CD4-positive, alpha-beta memory T cell (primary cell): ENCODE measurements around the gene NANOS1. TPM values are rescaled to one million over a fixed set of nuclear protein-coding genes. Genes with fewer than 3 reads are reported as not detected.
"Not testable (repeated sequence)": the region's sequence is repeated elsewhere in the genome, so short reads cannot be mapped to it uniquely, and the experiment has no call there.

Source experiments
- CTCF ChIA-PET: fragments of 350-600 bp; sonication (Branson Sonifier 250); formaldehyde crosslinking; loops from one replicate; lab custom pipeline; 2021; ENCODE audit warnings: inconsistent platforms; ENCODE audit not compliant: partially characterized antibody; lab: Charles Lee
- POLR2A ChIA-PET: fragments of 350-600 bp; sonication (Branson Sonifier 250); formaldehyde crosslinking; loops from one replicate; lab custom pipeline; 2021; ENCODE audit not compliant: partially characterized antibody; lab: Charles Lee
- DNase-seq, 5 donors: peaks; one replicate each; pipeline versions ENCODE4 v3.0.0 to v3.0.0-alpha.2; 2020 to 2022; ENCODE audit warnings: mixed read lengths in 1 of 5
- H3K27ac ChIP-seq: one replicate; pipeline ENCODE4 v1.7.0; 2013; ENCODE audit warnings: low read depth, low read length
- H3K27me3 ChIP-seq: 2 replicates; pipeline ENCODE4 v1.7.0; 2013; ENCODE audit warnings: mild to moderate bottlenecking, low read length, moderate library complexity; ENCODE audit not compliant: insufficient read depth
- H3K36me3 ChIP-seq: 2 replicates; pipeline ENCODE4 v1.7.0; 2013; ENCODE audit warnings: mild to moderate bottlenecking, low read length, moderate library complexity; ENCODE audit not compliant: insufficient read depth
- H3K4me1 ChIP-seq: 2 replicates; pipeline ENCODE4 v1.7.0; 2013; ENCODE audit warnings: mild to moderate bottlenecking, low read length, moderate library complexity; ENCODE audit not compliant: insufficient read depth
- H3K4me3 ChIP-seq, 2 donors: one replicate each; pipeline ENCODE4 v1.7.0; 2013; ENCODE audit warnings: low read length in 2 of 2, mild to moderate bottlenecking in 1 of 2
- H3K9me3 ChIP-seq, 2 donors: one replicate each; pipeline ENCODE4 v1.7.0; 2013; ENCODE audit warnings: low read length in 2 of 2, control low read depth in 1 of 2; ENCODE audit not compliant: control insufficient read depth in 1 of 2
- H3K27ac Mint-ChIP-seq, 7 donors: one replicate each; pipeline ENCODE4 v1.8.0; 2020 to 2021; ENCODE audit warnings: mixed read lengths in 7 of 7, mild to moderate bottlenecking in 6 of 7, inconsistent platforms in 3 of 7, moderate library complexity in 3 of 7
- H3K27me3 Mint-ChIP-seq, 2 donors: one replicate each; pipeline ENCODE4 v1.8.0; 2020 to 2021; ENCODE audit warnings: mixed read lengths in 2 of 2
- H3K36me3 Mint-ChIP-seq, 2 donors: one replicate each; pipeline ENCODE4 v1.8.0; 2020 to 2021; ENCODE audit warnings: mixed read lengths in 2 of 2, inconsistent platforms in 1 of 2, mild to moderate bottlenecking in 1 of 2
- H3K4me1 Mint-ChIP-seq, 4 donors: one replicate each; pipeline ENCODE4 v1.8.0; 2020 to 2021; ENCODE audit warnings: mixed read lengths in 4 of 4, mild to moderate bottlenecking in 1 of 4
- H3K4me3 Mint-ChIP-seq, 8 donors: one replicate each; pipeline ENCODE4 v1.8.0; 2020 to 2021; ENCODE audit warnings: mixed read lengths in 8 of 8, mild to moderate bottlenecking in 7 of 8, moderate library complexity in 6 of 8, inconsistent platforms in 3 of 8
- H3K9me3 Mint-ChIP-seq, 8 donors: one replicate each; pipeline ENCODE4 v1.8.0; 2020 to 2021; ENCODE audit warnings: mixed read lengths in 8 of 8, mild to moderate bottlenecking in 5 of 8, inconsistent platforms in 3 of 8, moderate library complexity in 1 of 8
- intact Hi-C: fragments of 100-400 bp; cut with micrococcal nuclease; formaldehyde crosslinking; loops from one replicate; pipeline ENCODE4 v1.15.1; 2023
- polyA plus RNA-seq, 2 donors: library from polyadenylated mRNA; unstranded; fragments of 300-500 nt; fragmentation: Illumina TruSeq; gene quantifications; one replicate each; pipeline ENCODE4 v1.2.3, GENCODE V29; 2021
- total RNA-seq, 2 experiments: library from RNA; stranded (reverse); gene quantifications; one replicate each; pipeline ENCODE4 v1.2.3, GENCODE V29; 2021

NANOS1 gene
- total and polyA plus RNA-seq, 4 experiments from 2014 or later = 0.11 to 0.64 (median 0.49) TPM; not detected in 1

GRCh38 chr10:119026301-119027110 is 3.0 kb upstream of the NANOS1 start:
- H3K4me3 ChIP-seq = no peak overlapping the region
- CTCF ChIA-PET = no interaction called here
- Mint-ChIP-seq H3K36me3 (no peaks in the 10 kb centered on the region), H3K9me3 (no peaks in the 10 kb centered on the region), H3K4me1 (peaks cover 3 to 19% (median 11%) of the 10 kb centered on the region in 4 donors), H3K27ac (peak overlapping the region in 2 of 7 donors; percentile 24 to 32), H3K27me3 (no peaks in the 10 kb centered on the region), H3K4me3 (no peak overlapping the region)
- no peaks in the 10 kb centered on the region for H3K36me3 ChIP-seq
- intact Hi-C loops = no loop called here
- peaks cover 7% of the 10 kb centered on the region for H3K4me1 ChIP-seq
- POLR2A ChIA-PET = no interaction called here
- no peak for DNase-seq
- no peak overlapping the region for H3K27ac ChIP-seq
- H3K9me3 ChIP-seq = no peaks in the 10 kb centered on the region
- H3K27me3 ChIP-seq = no peaks in the 10 kb centered on the region

- POLR2A ChIA-PET = interaction anchor here (0.7 to 3.9 kb wide), 6 partner anchors 12 to 274 kb away, joined by 3 to 12 read pairs (median 7); partner anchors contain the start of genes CACUL1, EIF3A and SFXN4
- H3K9me3 ChIP-seq, H3K9me3 Mint-ChIP-seq, H3K4me3 ChIP-seq, H3K27me3 Mint-ChIP-seq, H3K27me3 ChIP-seq, DNase-seq, H3K36me3 ChIP-seq, H3K4me1 ChIP-seq, H3K27ac ChIP-seq, H3K36me3 Mint-ChIP-seq, CTCF ChIA-PET: not testable (repeated sequence)
- Mint-ChIP-seq H3K4me1 (peaks cover 6 to 30% (median 15%) of the 10 kb centered on the region in 4 donors), H3K4me3 (peak overlapping the region; percentile 78 to 85 (median 80)), H3K27ac (peak overlapping the region in 2 of 7 donors; percentile 42 to 72)
- intact Hi-C loops = loop anchor here (2.0 kb wide), 1 partner anchor 274 kb away; the partner anchor contains the start of gene CACUL1
Observed at GRCh38 chr10:119028445-119028899, 1.0 kb upstream of the NANOS1 start.

GRCh38 chr10:119028900-119029612 is 458 bp upstream of the NANOS1 start:
- no peak overlapping the region for H3K27ac ChIP-seq
- intact Hi-C loops = loop anchor here (1.0 to 2.0 kb wide), 2 partner anchors 274 to 461 kb away; partner anchors contain the start of gene CACUL1
- H3K36me3 ChIP-seq = peaks cover 4% of the 10 kb centered on the region
- no peaks in the 10 kb centered on the region for H3K9me3 ChIP-seq
- POLR2A ChIA-PET = interaction anchor here (0.7 to 3.9 kb wide), 10 partner anchors 9 to 696 kb away, joined by 3 to 12 read pairs (median 6); partner anchors contain the start of genes CACUL1, DENND10, EIF3A and SFXN4
- peak overlapping the region; percentile 78 to 85 (median 80) for H3K4me3 Mint-ChIP-seq
- peaks cover 6 to 30% (median 15%) of the 10 kb centered on the region in 4 donors for H3K4me1 Mint-ChIP-seq
- H3K27ac Mint-ChIP-seq = peak overlapping the region in 3 of 7 donors; percentile 64 to 73 (median 72)
- H3K27me3 ChIP-seq = no peaks in the 10 kb centered on the region
- peak; percentile 69 to 84 (median 73) for DNase-seq
- CTCF ChIA-PET = interaction anchor here (1.0 kb wide), 1 partner anchor 177 kb away, joined by 3 read pairs; no protein-coding TSS in a partner anchor
- no peaks in the 10 kb centered on the region for H3K9me3 Mint-ChIP-seq
- H3K36me3 Mint-ChIP-seq = peaks cover 4 to 8% of the 10 kb centered on the region in 2 donors
- H3K4me1 ChIP-seq = peaks cover 7% of the 10 kb centered on the region
- H3K27me3 Mint-ChIP-seq = no peaks in the 10 kb centered on the region
- H3K4me3 ChIP-seq = peak overlapping the region in 1 of 2 donors; percentile 28

- Mint-ChIP-seq H3K4me3 (peak overlapping the region; percentile 71 to 85 (median 80)), H3K36me3 (peaks cover 9 to 17% of the 10 kb centered on the region in 2 donors), H3K4me1 (peaks cover 6 to 30% (median 18%) of the 10 kb centered on the region in 4 donors), H3K27me3 (no peaks in the 10 kb centered on the region), H3K9me3 (no peaks in the 10 kb centered on the region), H3K27ac (peak overlapping the region in 3 of 7 donors; percentile 67 to 88 (median 74))
- H3K36me3 ChIP-seq = peaks cover 13% of the 10 kb centered on the region
- H3K9me3 ChIP-seq = no peaks in the 10 kb centered on the region
- no peak overlapping the region for H3K27ac ChIP-seq
- intact Hi-C loops = loop anchor here (2.0 to 5.0 kb wide), 2 partner anchors 50 to 147 kb away; partner anchors contain the start of genes EIF3A and PRDX3
- peak; percentile 47 to 62 (median 51) for DNase-seq
- H3K4me1 ChIP-seq = peaks cover 7% of the 10 kb centered on the region
- ChIA-PET POLR2A (interaction anchor here (0.6 to 3.9 kb wide), 13 partner anchors 7 to 937 kb away, joined by 3 to 12 read pairs (median 4); partner anchors contain the start of genes CACUL1, DENND10, EIF3A and SFXN4), CTCF (interaction anchor here (0.6 to 1.2 kb wide), 3 partner anchors 23 to 79 kb away, joined by 3 to 4 read pairs (median 4); no protein-coding TSS in a partner anchor)
- H3K27me3 ChIP-seq = no peaks in the 10 kb centered on the region
- peak overlapping the region in 1 of 2 donors; percentile 39 for H3K4me3 ChIP-seq
Observed at GRCh38 chr10:119030421-119031250, 1.1 kb downstream of the NANOS1 start.

- POLR2A ChIA-PET = interaction anchor here (0.8 to 3.9 kb wide), 6 partner anchors 8 to 458 kb away, joined by 3 to 12 read pairs (median 6); partner anchors contain the start of genes DENND10, EIF3A and SFXN4
- CTCF ChIA-PET = interaction anchor here (0.9 to 1.2 kb wide), 2 partner anchors 22 to 78 kb away, joined by 3 to 8 read pairs; no protein-coding TSS in a partner anchor
- H3K4me3 ChIP-seq = no peak overlapping the region
- Mint-ChIP-seq H3K4me1 (peaks cover 6 to 30% (median 18%) of the 10 kb centered on the region in 4 donors), H3K27ac (peak overlapping the region in 3 of 7 donors; percentile 2 to 74 (median 5)), H3K9me3 (no peaks in the 10 kb centered on the region), H3K4me3 (peak overlapping the region in 5 of 8 donors; percentile 7 to 85 (median 79)), H3K36me3 (peaks cover 13 to 24% of the 10 kb centered on the region in 2 donors), H3K27me3 (no peaks in the 10 kb centered on the region)
- H3K36me3 ChIP-seq = peaks cover 17% of the 10 kb centered on the region
- H3K9me3 ChIP-seq = no peaks in the 10 kb centered on the region
- H3K4me1 ChIP-seq = peaks cover 7% of the 10 kb centered on the region
- no peaks in the 10 kb centered on the region for H3K27me3 ChIP-seq
- intact Hi-C loops = loop anchor here (2.0 to 5.0 kb wide), 2 partner anchors 49 to 146 kb away; partner anchors contain the start of genes EIF3A and PRDX3
- no peak for DNase-seq
- H3K27ac ChIP-seq = no peak overlapping the region
Observed at GRCh38 chr10:119031496-119032059, 2.1 kb downstream of the NANOS1 start.

GRCh38 chr10:119039161-119039560 is 9.6 kb downstream of the NANOS1 start:
- H3K4me3 Mint-ChIP-seq = no peak overlapping the region
- peaks cover 14 to 23% (median 19%) of the 10 kb centered on the region in 4 donors for H3K4me1 Mint-ChIP-seq
- H3K36me3 Mint-ChIP-seq = peaks cover 60 to 82% of the 10 kb centered on the region in 2 donors
- intact Hi-C loops = no loop called here
- Histone ChIP-seq H3K36me3 (peaks cover 79% of the 10 kb centered on the region), H3K27ac (no peak overlapping the region), H3K9me3 (no peaks in the 10 kb centered on the region), H3K4me3 (no peak overlapping the region), H3K4me1 (peaks cover 4% of the 10 kb centered on the region), H3K27me3 (no peaks in the 10 kb centered on the region)
- ChIA-PET POLR2A (interaction anchor here (1.2 kb wide), 1 partner anchor 8 kb away, joined by 3 read pairs; no protein-coding TSS in a partner anchor), CTCF (no interaction called here)
- peaks cover 0 to 2% (median 0%) of the 10 kb centered on the region in 8 donors for H3K9me3 Mint-ChIP-seq
- no peaks in the 10 kb centered on the region for H3K27me3 Mint-ChIP-seq
- peak overlapping the region in 4 of 7 donors; percentile 13 to 89 (median 48) for H3K27ac Mint-ChIP-seq
- DNase-seq = no peak
